ENCODE data around the gene NDEL1. TPM values are rescaled to one million over a fixed set of nuclear protein-coding genes. Genes with fewer than 3 reads are reported as not detected.

NDEL1 gene
- total RNA-seq, 1 donor from 2014 or later = 68.2 TPM

DNA sequence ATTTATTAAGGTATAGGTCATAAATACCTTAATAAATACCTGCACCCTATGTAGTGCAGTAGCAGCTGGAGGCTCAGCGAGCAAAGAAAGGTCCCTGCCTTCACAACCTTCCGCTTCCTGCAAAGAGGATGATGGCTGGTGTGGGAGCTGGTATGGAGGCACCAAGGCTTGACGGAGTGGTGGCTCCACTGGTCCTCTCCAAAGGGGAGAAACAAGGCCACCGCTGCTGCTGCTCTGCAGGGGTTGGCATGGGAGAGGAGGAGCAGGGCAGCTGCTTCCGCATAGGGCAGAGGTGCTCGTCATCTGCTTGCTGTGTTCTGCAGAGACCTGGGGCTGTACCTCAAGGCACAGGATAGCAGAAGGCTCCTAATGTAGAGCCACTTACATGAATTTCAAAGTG, 52.8 kb downstream of the NDEL1 start:
- peak overlapping the region; percentile 66 for H3K27ac Mint-ChIP-seq (ENCODE audit: unreplicated experiment)
- no peak for DNase-seq (ENCODE audit: extremely low spot score, unreplicated experiment)
- peaks cover 10% of the 10 kb centered on the region for H3K4me1 Mint-ChIP-seq (ENCODE audit: unreplicated experiment)
- H3K36me3 Mint-ChIP-seq (ENCODE audit: unreplicated experiment) = peaks cover 73% of the 10 kb centered on the region
- H3K9me3 Mint-ChIP-seq (ENCODE audit: unreplicated experiment) = peaks cover 12% of the 10 kb centered on the region
- TF ChIP-seq, protein P1, sequence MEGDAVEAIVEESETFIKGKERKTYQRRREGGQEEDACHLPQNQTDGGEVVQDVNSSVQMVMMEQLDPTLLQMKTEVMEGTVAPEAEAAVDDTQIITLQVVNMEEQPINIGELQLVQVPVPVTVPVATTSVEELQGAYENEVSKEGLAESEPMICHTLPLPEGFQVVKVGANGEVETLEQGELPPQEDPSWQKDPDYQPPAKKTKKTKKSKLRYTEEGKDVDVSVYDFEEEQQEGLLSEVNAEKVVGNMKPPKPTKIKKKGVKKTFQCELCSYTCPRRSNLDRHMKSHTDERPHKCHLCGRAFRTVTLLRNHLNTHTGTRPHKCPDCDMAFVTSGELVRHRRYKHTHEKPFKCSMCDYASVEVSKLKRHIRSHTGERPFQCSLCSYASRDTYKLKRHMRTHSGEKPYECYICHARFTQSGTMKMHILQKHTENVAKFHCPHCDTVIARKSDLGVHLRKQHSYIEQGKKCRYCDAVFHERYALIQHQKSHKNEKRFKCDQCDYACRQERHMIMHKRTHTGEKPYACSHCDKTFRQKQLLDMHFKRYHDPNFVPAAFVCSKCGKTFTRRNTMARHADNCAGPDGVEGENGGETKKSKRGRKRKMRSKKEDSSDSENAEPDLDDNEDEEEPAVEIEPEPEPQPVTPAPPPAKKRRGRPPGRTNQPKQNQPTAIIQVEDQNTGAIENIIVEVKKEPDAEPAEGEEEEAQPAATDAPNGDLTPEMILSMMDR (IDR thresholded peaks at IDR 0.05) = no peak
- H3K4me3 Mint-ChIP-seq (ENCODE audit: unreplicated experiment) = no peak overlapping the region
- no peaks in the 10 kb centered on the region for H3K27me3 Mint-ChIP-seq (ENCODE audit: unreplicated experiment)

GRCh38 chr17:8488901-8489300, 53.2 kb downstream of the NDEL1 start:
- Mint-ChIP-seq H3K27me3 (ENCODE audit: unreplicated experiment) (no peaks in the 10 kb centered on the region), H3K36me3 (ENCODE audit: unreplicated experiment) (peaks cover 72% of the 10 kb centered on the region), H3K4me1 (ENCODE audit: unreplicated experiment) (peaks cover 10% of the 10 kb centered on the region), H3K27ac (ENCODE audit: unreplicated experiment) (peak overlapping the region; percentile 66), H3K9me3 (ENCODE audit: unreplicated experiment) (peaks cover 12% of the 10 kb centered on the region), H3K4me3 (ENCODE audit: unreplicated experiment) (no peak overlapping the region)
- no peak for DNase-seq (ENCODE audit: extremely low spot score, unreplicated experiment)
- TF ChIP-seq, protein P1 (IDR thresholded peaks at IDR 0.05) = no peak

DNA sequence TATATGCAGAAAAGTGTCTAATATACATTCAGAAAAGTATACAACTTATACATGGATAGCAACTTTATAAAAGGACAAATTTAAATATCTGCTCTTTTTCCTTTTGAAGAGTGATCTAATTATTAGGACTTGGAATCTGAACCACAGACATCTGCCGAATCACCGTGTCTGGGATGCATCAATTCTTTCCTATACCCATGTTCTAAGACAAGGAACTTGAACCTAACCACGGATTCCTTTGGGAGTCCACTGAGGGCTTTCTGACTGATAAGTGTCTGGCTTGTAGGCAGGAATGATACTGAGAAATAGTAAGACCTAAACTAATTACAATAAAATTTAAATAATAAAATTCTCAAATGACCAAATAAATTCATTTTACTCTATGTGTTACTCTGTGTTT, 54.2 kb downstream of the NDEL1 start:
- Mint-ChIP-seq H3K4me1 (ENCODE audit: unreplicated experiment) (peaks cover 10% of the 10 kb centered on the region), H3K4me3 (ENCODE audit: unreplicated experiment) (no peak overlapping the region), H3K36me3 (ENCODE audit: unreplicated experiment) (peaks cover 74% of the 10 kb centered on the region), H3K9me3 (ENCODE audit: unreplicated experiment) (peaks cover 7% of the 10 kb centered on the region), H3K27me3 (ENCODE audit: unreplicated experiment) (no peaks in the 10 kb centered on the region), H3K27ac (ENCODE audit: unreplicated experiment) (no peak overlapping the region)
- TF ChIP-seq, protein P1 (IDR thresholded peaks at IDR 0.05) = no peak
- no peak for DNase-seq (ENCODE audit: extremely low spot score, unreplicated experiment)

GRCh38 chr17:8490256-8491023, 54.8 kb downstream of the NDEL1 start:
- H3K4me3 Mint-ChIP-seq (ENCODE audit: unreplicated experiment) = no peak overlapping the region
- H3K27me3 Mint-ChIP-seq (ENCODE audit: unreplicated experiment) = no peaks in the 10 kb centered on the region
- H3K27ac Mint-ChIP-seq (ENCODE audit: unreplicated experiment) = no peak overlapping the region
- H3K4me1 Mint-ChIP-seq (ENCODE audit: unreplicated experiment) = peaks cover 10% of the 10 kb centered on the region
- peaks cover 68% of the 10 kb centered on the region for H3K36me3 Mint-ChIP-seq (ENCODE audit: unreplicated experiment)
- H3K9me3 Mint-ChIP-seq (ENCODE audit: unreplicated experiment) = peaks cover 5% of the 10 kb centered on the region
- no peak for DNase-seq (ENCODE audit: extremely low spot score, unreplicated experiment)
- TF ChIP-seq, protein P1 (IDR thresholded peaks at IDR 0.05) = no peak

GRCh38 chr17:8492121-8492520, 56.4 kb downstream of the NDEL1 start:
- TF ChIP-seq, protein P1 (IDR thresholded peaks at IDR 0.05) = no peak
- no peak overlapping the region for H3K4me3 Mint-ChIP-seq (ENCODE audit: unreplicated experiment)
- DNase-seq (ENCODE audit: extremely low spot score, unreplicated experiment) = no peak
- H3K27ac Mint-ChIP-seq (ENCODE audit: unreplicated experiment) = no peak overlapping the region
- no peaks in the 10 kb centered on the region for H3K9me3 Mint-ChIP-seq (ENCODE audit: unreplicated experiment)
- H3K4me1 Mint-ChIP-seq (ENCODE audit: unreplicated experiment) = peaks cover 10% of the 10 kb centered on the region
- no peaks in the 10 kb centered on the region for H3K27me3 Mint-ChIP-seq (ENCODE audit: unreplicated experiment)
- peaks cover 58% of the 10 kb centered on the region for H3K36me3 Mint-ChIP-seq (ENCODE audit: unreplicated experiment)

All from osteocyte (in vitro differentiated cells).